Measurements from ENCODE around the gene PIM1.

PIM1 gene

DNA sequence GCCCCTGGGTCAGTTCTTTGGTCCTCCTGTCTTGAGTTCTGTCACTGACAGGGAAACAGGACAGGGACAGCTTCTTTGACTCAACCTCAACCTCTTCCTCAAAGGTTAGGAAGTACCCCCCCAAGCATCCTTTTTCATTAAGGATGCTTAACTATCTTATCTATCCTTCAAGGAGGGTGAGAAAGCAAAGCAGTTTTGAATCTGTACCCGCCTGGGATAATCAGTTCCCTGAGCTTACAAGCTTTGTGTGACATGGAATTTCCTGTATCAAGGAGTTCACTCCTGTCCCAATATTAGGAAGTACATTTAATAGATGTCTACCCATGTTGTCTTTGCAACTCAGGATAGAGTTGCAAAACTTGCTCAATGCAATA is 31.1 kb upstream of the PIM1 start:
- DNase-seq = no peak

GRCh38 chr6:37139230-37139962 is 30.6 kb upstream of the PIM1 start:
- DNase-seq = no peak

DNA sequence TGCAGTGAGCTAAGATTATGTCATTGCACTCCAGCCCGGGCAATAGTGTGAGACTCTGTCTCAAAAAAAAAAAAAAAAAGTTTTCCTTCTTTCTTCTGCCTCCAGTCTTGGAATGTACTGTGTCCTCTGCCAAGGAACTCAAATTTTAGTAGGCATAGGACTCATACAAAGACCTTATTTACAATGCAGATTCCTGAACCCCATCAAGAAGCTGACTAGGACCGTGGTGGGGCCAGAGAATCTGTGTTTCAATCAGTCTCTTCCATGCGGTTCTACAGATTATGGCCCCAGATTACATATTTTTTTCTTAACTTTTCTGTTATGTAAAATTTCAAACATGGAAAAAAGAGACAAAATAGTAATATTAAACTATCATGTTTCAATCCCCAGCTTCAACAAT is 29.8 kb upstream of the PIM1 start:
- DNase-seq = no peak

DNA sequence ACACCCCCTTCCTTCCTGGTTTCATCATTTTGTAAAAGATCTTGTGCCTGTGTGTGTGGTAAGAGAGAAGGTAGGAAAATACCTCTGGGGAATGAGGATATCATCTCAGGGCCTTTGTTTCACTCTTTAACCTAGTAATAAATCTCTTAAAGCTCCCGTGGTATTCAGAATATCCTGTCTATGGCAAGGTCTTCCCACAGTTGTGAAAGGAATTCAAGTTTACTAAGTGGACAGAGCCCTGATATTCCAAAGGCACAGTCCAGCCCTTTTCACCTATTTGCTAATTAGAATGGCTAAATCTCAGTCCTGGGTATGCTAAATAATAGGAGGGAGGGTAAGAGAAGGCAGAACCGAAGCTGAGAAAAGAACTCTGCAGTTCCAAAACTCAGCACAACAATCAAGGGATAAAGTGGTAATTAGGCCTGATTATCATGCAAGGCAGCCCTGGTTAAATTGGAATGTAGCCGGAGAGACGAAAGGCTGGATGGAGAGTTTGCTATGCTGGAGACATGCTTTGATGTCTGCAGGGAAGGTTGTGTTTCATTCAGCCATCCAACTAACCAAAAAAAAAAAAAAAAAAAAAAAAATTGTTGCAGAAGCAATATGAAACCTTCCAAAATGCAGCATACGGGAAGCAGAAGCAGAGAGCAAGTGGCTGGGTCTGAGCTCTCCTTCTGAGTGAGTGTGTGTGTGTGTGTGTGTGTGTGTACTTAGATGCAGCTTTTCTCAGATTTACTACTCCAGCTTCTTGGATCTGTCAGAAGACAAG is 28.5 kb upstream of the PIM1 start:
- DNase-seq = peak; percentile 75

DNA sequence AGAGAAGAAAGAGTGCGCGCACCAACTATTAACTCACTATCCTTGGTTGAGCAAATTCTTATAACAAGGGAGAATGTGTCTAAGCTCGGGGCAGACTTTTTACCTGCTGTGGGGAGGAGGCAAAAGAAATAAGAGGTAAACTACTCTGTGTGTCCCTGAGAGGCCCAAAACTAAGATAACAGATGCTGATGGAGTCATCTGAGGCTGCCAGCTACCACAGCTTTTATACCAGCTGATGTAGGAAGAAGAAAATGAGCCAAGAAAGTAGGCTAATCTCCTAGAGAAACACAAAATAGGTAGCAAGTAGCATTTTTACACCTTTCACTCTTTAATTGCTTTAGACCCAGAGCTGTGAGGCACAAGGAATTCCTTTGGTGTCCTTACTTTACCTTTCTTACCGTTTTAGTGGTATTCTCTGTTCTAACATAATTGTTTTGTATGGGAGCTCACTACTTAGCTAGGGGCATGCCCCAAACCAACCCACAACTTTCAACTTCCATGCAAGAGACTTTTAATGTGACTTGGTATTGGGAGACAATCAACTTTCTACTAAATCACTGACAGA is 27.8 kb upstream of the PIM1 start:
- DNase-seq = no peak

- no peak for DNase-seq
These were observed 26.4 kb upstream of the PIM1 start for GRCh38 chr6:37143585-37143984.

GRCh38 chr6:37145443-37145842 is 24.5 kb upstream of the PIM1 start:
- no peak for DNase-seq

- DNase-seq = no peak
These were observed 23.2 kb upstream of the PIM1 start for GRCh38 chr6:37146735-37147157.

- no peak for DNase-seq
These were observed 20.2 kb upstream of the PIM1 start for GRCh38 chr6:37149745-37150144.

DNA sequence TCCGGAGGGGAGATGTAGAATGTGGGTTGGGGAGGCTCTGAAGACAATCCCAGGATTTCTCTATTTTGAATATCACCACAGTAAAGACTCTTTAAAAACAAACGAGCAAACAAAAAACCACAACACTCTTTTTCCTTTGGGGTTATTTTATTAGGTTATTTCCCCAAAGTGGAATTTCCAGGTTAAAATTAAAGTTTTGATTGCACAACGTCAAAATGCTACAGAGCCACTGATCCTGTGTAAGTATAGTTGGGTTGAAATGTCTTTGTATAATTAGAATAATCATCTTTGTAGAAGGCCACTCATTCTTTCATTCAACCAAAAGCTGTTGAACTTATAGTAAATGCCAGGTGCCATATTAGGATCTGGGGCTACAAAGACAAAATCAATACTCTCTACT is 19.6 kb upstream of the PIM1 start:
- DNase-seq = no peak

GRCh38 chr6:37155394-37156312 is 14.3 kb upstream of the PIM1 start:
- no peak for DNase-seq

- no peak for DNase-seq
These were observed 11.4 kb upstream of the PIM1 start for GRCh38 chr6:37158508-37158907.

DNA sequence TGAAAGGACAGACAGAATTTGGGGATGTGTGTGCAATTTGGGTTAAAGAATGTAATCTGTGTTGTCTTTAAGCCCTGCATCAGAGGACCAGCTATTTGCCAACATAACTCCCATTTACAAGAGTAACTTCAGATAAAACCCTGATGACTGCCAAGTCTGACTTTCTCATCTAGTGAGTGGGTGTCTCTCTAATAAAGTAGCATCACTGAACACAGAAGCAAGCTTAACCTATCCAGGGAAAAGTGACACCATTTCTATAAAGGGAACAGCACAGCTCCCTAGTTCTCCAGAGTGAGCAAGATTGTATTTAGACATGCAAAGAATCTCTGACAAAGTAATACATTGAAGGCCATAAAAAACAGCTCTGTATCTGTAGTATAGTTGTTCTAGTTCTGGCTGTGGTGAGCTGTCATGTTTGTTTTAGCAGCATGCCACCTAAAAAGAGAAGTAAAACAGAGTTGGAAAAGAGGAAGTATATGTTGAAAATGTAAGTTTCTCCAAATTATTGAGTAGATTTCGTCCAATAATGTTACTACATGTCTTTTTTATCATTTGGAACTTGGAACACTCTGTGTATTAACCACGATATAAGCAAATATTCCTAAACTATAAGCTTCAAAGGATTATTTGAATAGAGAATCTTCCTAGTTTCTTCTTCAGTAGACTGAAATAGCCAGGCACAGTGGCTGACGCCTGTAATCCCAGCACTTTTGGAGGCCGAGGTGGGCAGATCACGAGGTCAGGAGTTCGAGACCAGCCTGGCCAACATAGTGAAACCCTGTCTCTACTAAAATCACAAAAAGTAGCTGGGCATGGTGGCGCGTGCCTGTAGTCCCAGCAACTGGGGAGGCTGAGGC is 8.8 kb upstream of the PIM1 start:
- DNase-seq = no peak

DNA sequence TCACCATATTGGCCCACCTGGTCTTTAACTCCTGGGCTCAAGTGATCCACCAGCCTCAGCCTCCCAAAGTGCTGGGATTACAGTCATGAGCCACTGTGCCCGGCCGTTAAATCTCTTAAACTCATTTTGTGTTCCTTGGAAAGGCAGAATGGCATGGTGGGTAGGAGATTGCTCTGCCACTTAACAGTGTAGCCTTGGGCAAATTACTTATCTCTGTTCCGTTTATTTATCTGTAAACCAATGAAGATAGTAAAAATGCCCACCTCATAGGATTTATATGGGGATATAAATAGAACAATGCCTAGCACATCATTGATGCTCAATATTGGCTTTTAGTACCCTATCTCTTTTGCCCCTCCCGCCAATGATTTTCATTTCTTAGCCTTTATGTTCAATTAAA is 7.2 kb upstream of the PIM1 start:
- DNase-seq = no peak

GRCh38 chr6:37168163-37168758 is 1.7 kb upstream of the PIM1 start:
- no peak for DNase-seq

GRCh38 chr6:37168811-37169495 is 999 bp upstream of the PIM1 start:
- DNase-seq = no peak

DNA sequence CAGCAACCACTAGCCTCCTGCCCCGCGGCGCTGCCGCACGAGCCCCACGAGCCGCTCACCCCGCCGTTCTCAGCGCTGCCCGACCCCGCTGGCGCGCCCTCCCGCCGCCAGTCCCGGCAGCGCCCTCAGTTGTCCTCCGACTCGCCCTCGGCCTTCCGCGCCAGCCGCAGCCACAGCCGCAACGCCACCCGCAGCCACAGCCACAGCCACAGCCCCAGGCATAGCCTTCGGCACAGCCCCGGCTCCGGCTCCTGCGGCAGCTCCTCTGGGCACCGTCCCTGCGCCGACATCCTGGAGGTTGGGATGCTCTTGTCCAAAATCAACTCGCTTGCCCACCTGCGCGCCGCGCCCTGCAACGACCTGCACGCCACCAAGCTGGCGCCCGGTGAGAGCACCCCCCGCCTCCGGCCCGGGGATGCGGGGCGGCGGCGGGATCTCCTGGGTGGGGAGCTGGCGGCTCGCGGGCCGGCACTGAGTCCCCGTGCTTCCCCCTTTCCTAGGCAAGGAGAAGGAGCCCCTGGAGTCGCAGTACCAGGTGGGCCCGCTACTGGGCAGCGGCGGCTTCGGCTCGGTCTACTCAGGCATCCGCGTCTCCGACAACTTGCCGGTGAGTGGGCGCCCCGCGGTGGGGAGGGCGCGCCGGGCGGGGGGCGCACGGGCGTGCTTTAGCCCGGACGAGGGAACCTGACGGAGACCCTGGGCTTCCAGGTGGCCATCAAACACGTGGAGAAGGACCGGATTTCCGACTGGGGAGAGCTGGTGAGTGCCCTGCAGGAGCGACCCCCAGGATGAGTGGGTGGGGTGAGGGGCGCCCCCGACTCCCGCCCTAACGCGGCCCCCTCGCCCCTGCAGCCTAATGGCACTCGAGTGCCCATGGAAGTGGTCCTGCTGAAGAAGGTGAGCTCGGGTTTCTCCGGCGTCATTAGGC is 585 bp downstream of the PIM1 start:
- peak; percentile 71 for DNase-seq

DNA sequence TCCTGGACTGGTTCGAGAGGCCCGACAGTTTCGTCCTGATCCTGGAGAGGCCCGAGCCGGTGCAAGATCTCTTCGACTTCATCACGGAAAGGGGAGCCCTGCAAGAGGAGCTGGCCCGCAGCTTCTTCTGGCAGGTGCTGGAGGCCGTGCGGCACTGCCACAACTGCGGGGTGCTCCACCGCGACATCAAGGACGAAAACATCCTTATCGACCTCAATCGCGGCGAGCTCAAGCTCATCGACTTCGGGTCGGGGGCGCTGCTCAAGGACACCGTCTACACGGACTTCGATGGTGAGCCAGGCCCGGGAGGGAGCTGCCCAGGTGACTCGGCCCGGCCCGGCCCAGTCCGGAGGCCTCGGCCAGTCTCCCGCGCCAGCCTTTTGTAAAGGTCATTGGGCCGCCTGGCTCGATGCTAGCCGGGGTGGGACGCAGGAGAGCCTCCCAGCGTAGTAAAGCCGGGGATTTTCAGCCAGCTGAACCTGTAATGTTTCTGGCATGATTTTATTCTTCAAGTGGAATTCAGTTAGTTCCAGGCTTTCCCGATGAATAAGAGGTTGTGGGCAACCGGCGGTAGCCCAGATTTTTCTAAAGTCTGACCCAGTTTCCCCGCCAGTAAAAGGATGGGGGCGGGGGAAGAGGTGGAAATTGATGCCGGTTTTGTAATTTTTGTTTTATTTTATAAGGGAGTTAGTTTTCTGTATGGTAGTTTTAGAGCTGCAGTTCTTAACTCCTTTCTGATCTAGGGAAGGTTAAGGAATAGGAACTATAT is 1.4 kb downstream of the PIM1 start:
- DNase-seq = peak; percentile 58

Data from right hindlimb (tissue), 1 donor.